Effector memory CD4-positive, alpha-beta T cell (primary cell): Measurements from ENCODE around the gene MSI2.

Experiments
- DNase-seq, 3 donors: peaks; one replicate each; pipeline ENCODE4 v3.0.0-alpha.2; 2020
- H3K27ac ChIP-seq: 2 replicates; pipeline ENCODE4 v1.7.0; 2013; ENCODE audit warnings: mild to moderate bottlenecking, low read length, moderate library complexity; ENCODE audit not compliant: insufficient read depth, poor library complexity, severe bottlenecking
- H3K27me3 ChIP-seq: replicated peaks from 2 replicates; pipeline ENCODE4 v1.7.0; 2013; ENCODE audit warnings: mild to moderate bottlenecking, low read length; ENCODE audit not compliant: insufficient read depth, control insufficient read depth, poor library complexity, severe bottlenecking
- H3K36me3 ChIP-seq: 2 replicates; pipeline ENCODE4 v1.7.0; 2013; ENCODE audit warnings: mild to moderate bottlenecking, low read length, moderate library complexity; ENCODE audit not compliant: control insufficient read depth, insufficient read depth
- H3K4me1 ChIP-seq: 2 replicates; pipeline ENCODE4 v1.7.0; 2013; ENCODE audit warnings: low read length, mild to moderate bottlenecking; ENCODE audit not compliant: control insufficient read depth, insufficient read depth, poor library complexity, severe bottlenecking
- H3K4me3 ChIP-seq: 2 replicates; pipeline ENCODE4 v1.7.0; 2013; ENCODE audit warnings: low read length, low read depth, mild to moderate bottlenecking; ENCODE audit not compliant: insufficient read depth, poor library complexity, severe bottlenecking
- H3K9me3 ChIP-seq: 2 replicates; pipeline ENCODE4 v1.7.0; 2013; ENCODE audit warnings: mild to moderate bottlenecking, low read length, moderate library complexity; ENCODE audit not compliant: control insufficient read depth

The MSI2 gene

GRCh38 chr17:57518587-57519581 lies 262.6 kb downstream of the MSI2 start:
- H3K4me3 ChIP-seq, result no peak overlapping the region
- no peak overlapping the region for H3K27ac ChIP-seq
- H3K27me3 ChIP-seq, result no peaks in the 10 kb centered on the region
- no peaks in the 10 kb centered on the region for H3K4me1 ChIP-seq
- H3K9me3 ChIP-seq, result no peaks in the 10 kb centered on the region
- H3K36me3 ChIP-seq, result no peaks in the 10 kb centered on the region
- no peak for DNase-seq

- Histone ChIP-seq H3K27me3 (no peaks in the 10 kb centered on the region), H3K9me3 (no peaks in the 10 kb centered on the region), H3K4me1 (no peaks in the 10 kb centered on the region), H3K27ac (no peak overlapping the region), H3K4me3 (no peak overlapping the region), H3K36me3 (no peaks in the 10 kb centered on the region)
- no peak for DNase-seq
Observed at GRCh38 chr17:57519800-57520199, 263.5 kb downstream of the MSI2 start.

GRCh38 chr17:57521606-57522005 lies 265.3 kb downstream of the MSI2 start:
- Histone ChIP-seq H3K4me3 (no peak overlapping the region), H3K36me3 (no peaks in the 10 kb centered on the region), H3K4me1 (no peaks in the 10 kb centered on the region), H3K27me3 (no peaks in the 10 kb centered on the region), H3K9me3 (no peaks in the 10 kb centered on the region), H3K27ac (no peak overlapping the region)
- DNase-seq, result no peak

GRCh38 chr17:57522042-57523005 lies 266.0 kb downstream of the MSI2 start:
- no peaks in the 10 kb centered on the region for H3K27me3 ChIP-seq
- no peaks in the 10 kb centered on the region for H3K36me3 ChIP-seq
- DNase-seq, result no peak
- no peaks in the 10 kb centered on the region for H3K9me3 ChIP-seq
- H3K27ac ChIP-seq, result no peak overlapping the region
- H3K4me3 ChIP-seq, result no peak overlapping the region
- no peaks in the 10 kb centered on the region for H3K4me1 ChIP-seq

- Histone ChIP-seq H3K27ac (no peak overlapping the region), H3K4me1 (no peaks in the 10 kb centered on the region), H3K9me3 (no peaks in the 10 kb centered on the region), H3K27me3 (no peaks in the 10 kb centered on the region), H3K4me3 (no peak overlapping the region), H3K36me3 (no peaks in the 10 kb centered on the region)
- DNase-seq, result no peak
Observed at GRCh38 chr17:57523926-57524632, 267.8 kb downstream of the MSI2 start.

- Histone ChIP-seq H3K27ac (no peak overlapping the region), H3K27me3 (no peaks in the 10 kb centered on the region), H3K36me3 (no peaks in the 10 kb centered on the region), H3K9me3 (no peaks in the 10 kb centered on the region), H3K4me3 (no peak overlapping the region), H3K4me1 (no peaks in the 10 kb centered on the region)
- DNase-seq, result no peak
Observed at GRCh38 chr17:57524839-57525568, 268.7 kb downstream of the MSI2 start.

- Histone ChIP-seq H3K4me1 (no peaks in the 10 kb centered on the region), H3K36me3 (no peaks in the 10 kb centered on the region), H3K27me3 (no peaks in the 10 kb centered on the region), H3K27ac (no peak overlapping the region), H3K4me3 (no peak overlapping the region), H3K9me3 (no peaks in the 10 kb centered on the region)
- no peak for DNase-seq
Observed at GRCh38 chr17:57527221-57528057, 271.1 kb downstream of the MSI2 start.

GRCh38 chr17:57528058-57528451 lies 271.7 kb downstream of the MSI2 start:
- H3K27ac ChIP-seq, result no peak overlapping the region
- no peak for DNase-seq
- no peaks in the 10 kb centered on the region for H3K36me3 ChIP-seq
- H3K9me3 ChIP-seq, result no peaks in the 10 kb centered on the region
- H3K4me1 ChIP-seq, result no peaks in the 10 kb centered on the region
- no peak overlapping the region for H3K4me3 ChIP-seq
- H3K27me3 ChIP-seq, result no peaks in the 10 kb centered on the region
